Measurements from ENCODE around the gene TSN.
"Not testable (repeated sequence)": the region's sequence is repeated elsewhere in the genome, so short reads cannot be mapped to it uniquely, and the experiment has no call there.

TSN gene

DNA sequence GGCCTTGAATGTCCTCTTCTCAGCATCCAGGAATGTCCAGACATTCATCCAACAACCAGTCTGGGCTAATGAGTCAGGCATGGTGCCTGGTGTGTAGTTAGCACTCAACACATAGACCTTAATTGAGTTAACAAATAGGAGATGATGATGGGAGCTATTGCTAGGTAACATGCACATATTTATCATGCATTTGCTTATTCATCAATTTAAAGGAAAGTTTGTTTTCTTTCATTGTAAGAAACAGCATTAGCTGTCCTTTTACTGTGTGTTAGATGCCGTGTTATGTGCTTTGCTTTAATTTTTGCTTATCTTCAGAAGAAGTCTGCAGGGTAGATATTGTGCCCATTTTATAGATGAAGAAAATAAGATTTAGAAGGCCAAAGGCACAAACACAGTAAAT lies 43.2 kb downstream of the TSN start:
- CTCF ChIA-PET: interaction anchor here (1.2 kb wide), 1 partner anchor 11 kb away, joined by 5 read pairs; no protein-coding TSS in a partner anchor
- POLR2A ChIA-PET: no interaction called here

DNA sequence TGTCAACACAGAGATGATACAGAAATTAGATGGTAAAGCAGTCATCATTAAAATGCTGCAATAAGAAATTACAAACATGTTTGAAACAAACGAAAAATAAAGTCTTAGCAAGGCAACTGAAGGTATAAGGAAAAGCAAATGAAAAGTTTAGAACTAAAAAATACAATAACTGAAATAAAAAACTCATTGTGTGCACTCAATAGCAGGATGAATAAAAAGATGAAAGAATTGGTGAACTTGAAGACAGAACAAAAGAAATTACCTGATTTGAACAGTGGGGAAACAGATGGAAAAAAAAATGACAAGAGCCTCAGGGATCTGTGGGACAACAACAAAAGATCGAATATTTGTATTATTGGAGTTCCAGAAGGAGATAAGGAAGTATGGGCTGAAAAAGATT lies 46.5 kb downstream of the TSN start:
- H3K4me3 ChIP-seq (ENCODE audit: low read depth, low read length): no peak overlapping the region
- CTCF ChIA-PET: no interaction called here
- POLR2A ChIA-PET: no interaction called here
- TF ChIP-seq, protein P1, sequence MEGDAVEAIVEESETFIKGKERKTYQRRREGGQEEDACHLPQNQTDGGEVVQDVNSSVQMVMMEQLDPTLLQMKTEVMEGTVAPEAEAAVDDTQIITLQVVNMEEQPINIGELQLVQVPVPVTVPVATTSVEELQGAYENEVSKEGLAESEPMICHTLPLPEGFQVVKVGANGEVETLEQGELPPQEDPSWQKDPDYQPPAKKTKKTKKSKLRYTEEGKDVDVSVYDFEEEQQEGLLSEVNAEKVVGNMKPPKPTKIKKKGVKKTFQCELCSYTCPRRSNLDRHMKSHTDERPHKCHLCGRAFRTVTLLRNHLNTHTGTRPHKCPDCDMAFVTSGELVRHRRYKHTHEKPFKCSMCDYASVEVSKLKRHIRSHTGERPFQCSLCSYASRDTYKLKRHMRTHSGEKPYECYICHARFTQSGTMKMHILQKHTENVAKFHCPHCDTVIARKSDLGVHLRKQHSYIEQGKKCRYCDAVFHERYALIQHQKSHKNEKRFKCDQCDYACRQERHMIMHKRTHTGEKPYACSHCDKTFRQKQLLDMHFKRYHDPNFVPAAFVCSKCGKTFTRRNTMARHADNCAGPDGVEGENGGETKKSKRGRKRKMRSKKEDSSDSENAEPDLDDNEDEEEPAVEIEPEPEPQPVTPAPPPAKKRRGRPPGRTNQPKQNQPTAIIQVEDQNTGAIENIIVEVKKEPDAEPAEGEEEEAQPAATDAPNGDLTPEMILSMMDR (IDR thresholded peaks at IDR 0.05; ENCODE audit: insufficient read depth, low read length, missing control alignments): no peak
- DNase-seq (ENCODE audit: low read depth, low spot score): no peak

More for the DNA sequence above, 43.2 kb downstream of the TSN start:
- no peak overlapping the region for H3K4me3 ChIP-seq (ENCODE audit: low read depth, low read length)
- TF ChIP-seq, protein P1 (IDR thresholded peaks at IDR 0.05; ENCODE audit: insufficient read depth, low read length, missing control alignments): no peak
- no peak for DNase-seq (ENCODE audit: low read depth, low spot score)

DNA sequence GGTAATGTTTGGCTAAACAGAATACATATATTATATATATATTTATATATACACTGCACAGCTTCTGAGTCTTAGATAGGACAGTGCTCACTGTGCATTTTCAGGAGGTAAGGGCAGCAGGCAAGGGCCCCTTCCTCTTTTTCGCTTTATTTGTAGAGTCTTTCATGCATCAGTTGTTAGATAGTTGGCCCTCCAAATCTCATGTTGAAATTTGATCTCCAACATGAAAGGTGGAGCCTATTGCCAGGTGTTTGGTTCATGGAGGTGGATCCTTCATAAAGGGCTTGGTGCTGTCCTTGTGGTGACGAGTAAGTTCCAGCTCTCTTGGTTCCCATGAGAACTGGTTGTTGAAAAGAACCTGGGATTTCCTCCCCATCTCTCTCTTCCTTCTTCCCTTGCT lies 48.1 kb downstream of the TSN start:
- CTCF ChIA-PET: interaction anchor here (1.1 to 1.3 kb wide), 2 partner anchors 8 to 726 kb away, joined by 4 to 7 read pairs; no protein-coding TSS in a partner anchor
- no peak overlapping the region for H3K4me3 ChIP-seq (ENCODE audit: low read depth, low read length)
- DNase-seq (ENCODE audit: low read depth, low spot score): no peak
- TF ChIP-seq, protein P1 (IDR thresholded peaks at IDR 0.05; ENCODE audit: insufficient read depth, low read length, missing control alignments): no peak
- POLR2A ChIA-PET: no interaction called here

DNA sequence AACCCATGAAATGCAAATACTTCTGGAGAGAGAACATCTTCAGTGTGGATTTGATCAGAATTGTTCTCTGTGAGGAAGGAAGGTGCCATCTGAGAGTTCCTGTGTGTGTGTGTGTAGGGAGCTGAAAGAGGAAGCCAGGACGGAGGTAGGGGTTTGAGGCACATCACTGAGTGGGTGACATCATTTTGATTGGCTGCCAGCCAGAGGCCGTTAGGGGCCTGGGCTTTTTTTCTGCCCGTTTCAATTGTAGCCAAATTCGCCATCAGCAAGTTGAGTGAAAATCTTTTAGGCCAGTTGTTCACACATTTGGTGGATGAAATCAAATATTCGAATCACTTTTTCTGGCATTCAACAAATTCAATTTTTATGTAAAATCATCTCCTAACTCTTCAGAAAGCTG lies 48.9 kb downstream of the TSN start:
- DNase-seq (ENCODE audit: low read depth, low spot score): no peak
- POLR2A ChIA-PET: no interaction called here

DNA sequence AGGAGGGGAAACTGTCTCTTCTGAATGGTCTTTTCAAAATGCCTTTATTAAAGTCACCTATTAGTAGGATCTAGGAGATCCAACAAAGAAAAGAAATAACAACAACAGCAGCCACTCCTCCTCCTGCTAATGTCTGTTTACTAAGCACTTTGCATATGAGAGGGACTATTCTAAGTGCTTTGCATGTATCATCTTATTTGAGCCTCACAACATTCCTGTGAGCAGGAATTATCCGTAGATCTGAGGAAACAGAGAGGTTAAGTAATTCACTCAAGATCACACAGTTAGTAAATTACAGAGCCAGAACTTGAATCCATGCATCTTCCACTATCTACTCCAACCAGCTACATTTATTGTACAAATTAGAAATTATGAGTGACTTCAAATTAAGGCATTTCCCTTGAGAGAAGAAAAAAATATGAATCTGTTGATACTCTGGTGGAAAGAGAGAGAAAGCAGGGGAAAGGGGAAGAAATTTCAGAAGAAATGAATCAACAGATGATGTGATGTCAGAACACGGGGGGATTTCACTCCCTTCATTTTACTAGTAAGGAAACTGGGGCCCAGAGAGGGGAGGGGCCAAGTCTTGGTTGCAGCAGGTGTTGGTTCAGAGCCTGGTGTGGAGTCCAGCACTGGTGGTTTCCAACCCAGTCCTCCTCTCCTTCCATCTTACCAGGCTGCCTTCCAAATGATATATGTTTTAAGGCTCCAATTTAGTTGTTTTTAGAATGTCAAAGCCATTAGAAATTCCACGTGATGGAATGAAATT lies 49.7 kb downstream of the TSN start:
- DNase-seq (ENCODE audit: low read depth, low spot score): no peak
- ChIA-PET CTCF (no interaction called here), POLR2A (no interaction called here)
- TF ChIP-seq, protein P1 (IDR thresholded peaks at IDR 0.05; ENCODE audit: insufficient read depth, low read length, missing control alignments): no peak
- H3K4me3 ChIP-seq (ENCODE audit: low read depth, low read length): no peak overlapping the region

More for the DNA sequence above, 48.9 kb downstream of the TSN start:
- CTCF ChIA-PET: no interaction called here
- TF ChIP-seq, protein P1 (IDR thresholded peaks at IDR 0.05; ENCODE audit: insufficient read depth, low read length, missing control alignments): no peak
- no peak overlapping the region for H3K4me3 ChIP-seq (ENCODE audit: low read depth, low read length)

DNA sequence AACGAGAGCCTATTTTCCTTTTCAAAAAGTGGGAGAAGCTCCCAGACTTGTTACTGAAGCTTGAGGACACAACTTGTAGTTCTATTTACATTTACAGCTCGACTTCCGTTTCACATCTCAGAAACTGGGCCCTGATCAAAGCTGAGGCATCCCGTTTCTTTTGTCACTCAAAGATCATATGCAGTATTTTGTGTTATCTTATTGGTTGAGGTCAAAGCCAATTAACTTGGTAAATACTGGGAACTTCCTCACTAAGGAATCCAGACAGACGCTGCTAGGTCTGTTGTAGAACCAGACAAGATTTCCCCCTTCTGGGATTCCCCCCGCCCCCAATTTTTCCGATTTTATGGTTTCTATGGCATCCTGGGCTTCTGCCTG lies 50.3 kb downstream of the TSN start:
- ChIA-PET CTCF (no interaction called here), POLR2A (no interaction called here)
- no peak overlapping the region for H3K4me3 ChIP-seq (ENCODE audit: low read depth, low read length)
- no peak for DNase-seq (ENCODE audit: low read depth, low spot score)
- TF ChIP-seq, protein P1 (IDR thresholded peaks at IDR 0.05; ENCODE audit: insufficient read depth, low read length, missing control alignments): no peak

DNA sequence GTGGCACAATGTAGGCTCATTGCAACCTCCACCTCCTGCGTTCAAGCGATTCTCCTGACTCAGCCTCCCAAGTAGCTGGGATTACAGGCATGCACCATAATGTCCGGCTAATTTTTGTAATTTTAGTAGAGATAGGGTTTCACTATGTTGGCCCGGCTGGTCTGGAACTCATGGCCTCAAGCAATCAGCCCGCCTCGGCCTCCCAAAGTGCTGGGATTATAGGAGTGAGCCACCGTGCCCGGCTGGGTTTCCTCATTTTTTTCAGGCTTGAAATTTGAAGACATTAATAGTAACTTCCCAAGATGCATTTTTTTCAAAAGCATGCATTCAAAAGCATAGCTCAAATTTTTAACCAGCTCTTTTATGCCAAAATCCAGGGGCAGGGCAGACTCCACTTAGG lies 52.3 kb downstream of the TSN start:
- POLR2A ChIA-PET; DNase-seq (ENCODE audit: low read depth, low spot score); H3K4me3 ChIP-seq (ENCODE audit: low read depth, low read length): not testable (repeated sequence)
- CTCF ChIA-PET: interaction anchor here (0.9 kb wide), 1 partner anchor 479 kb away, joined by 3 read pairs; no protein-coding TSS in a partner anchor
